Measurements from ENCODE around the gene CEP44. TPM values are rescaled to one million over a fixed set of nuclear protein-coding genes. Genes with fewer than 3 reads are reported as not detected.

Gene CEP44
- total and polyA plus RNA-seq, 4 donors, result 2.2 to 18.7 (median 6.1) TPM

DNA sequence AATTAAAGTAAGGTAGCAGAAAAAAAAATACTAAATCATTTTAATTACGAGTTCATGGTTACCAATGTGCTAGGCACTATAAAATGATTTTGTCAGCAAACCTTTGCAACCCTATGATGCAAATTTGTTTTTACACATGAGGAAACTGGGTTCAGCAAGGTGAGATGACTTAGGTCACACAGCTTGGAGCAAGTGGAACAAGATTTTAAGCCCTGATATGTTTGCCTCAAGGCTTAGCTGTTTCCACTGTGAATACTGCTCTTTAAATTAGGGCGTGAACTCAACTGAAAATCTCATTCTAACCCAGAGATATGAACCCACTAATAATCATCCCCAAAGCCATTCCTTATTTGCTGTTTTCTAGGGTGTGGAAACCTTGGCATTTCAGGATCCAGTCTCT is 86.3 kb downstream of the CEP44 start (continued):
- TF ChIP-seq, protein P1, sequence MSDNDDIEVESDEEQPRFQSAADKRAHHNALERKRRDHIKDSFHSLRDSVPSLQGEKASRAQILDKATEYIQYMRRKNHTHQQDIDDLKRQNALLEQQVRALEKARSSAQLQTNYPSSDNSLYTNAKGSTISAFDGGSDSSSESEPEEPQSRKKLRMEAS (IDR thresholded peaks at IDR 0.05), result no peak
- TF ChIP-seq SP1 (IDR thresholded peaks at IDR 0.05) (no peak), RAD21 (IDR thresholded peaks at IDR 0.05) (no peak)

DNA sequence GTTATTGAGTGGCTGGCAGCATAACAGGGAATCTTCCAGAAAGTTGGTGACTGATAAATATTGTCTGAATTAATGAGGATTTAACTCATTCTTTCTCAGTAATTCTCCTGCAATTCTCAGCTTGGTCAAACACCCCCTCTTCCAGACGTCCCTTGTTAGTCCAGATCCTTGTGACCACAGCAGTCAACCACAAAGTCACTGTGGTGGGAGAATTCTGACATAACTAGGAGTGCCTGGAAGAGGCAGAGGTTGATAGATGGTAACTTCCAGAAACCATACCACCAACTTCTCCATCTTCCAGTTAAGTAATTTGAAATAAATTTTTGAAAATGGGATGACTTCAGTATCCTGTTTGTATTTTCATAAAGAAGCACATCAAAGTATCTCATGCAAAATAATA is 90.1 kb downstream of the CEP44 start:
- H3K4me1 ChIP-seq (ENCODE audit: control insufficient read depth in 4 of 4, insufficient read depth in 4 of 4, low read length in 3 of 4), result no peaks in the 10 kb centered on the region
- no peak for DNase-seq (ENCODE audit: low spot score)
- TF ChIP-seq TAF1 (conservative IDR thresholded peaks at IDR 0.05), result no peak
- no peak for TF ChIP-seq FOXA2 (IDR thresholded peaks at IDR 0.05)
- TF ChIP-seq SP1 (IDR thresholded peaks at IDR 0.05), result no peak
- TF ChIP-seq HNF4G (IDR thresholded peaks at IDR 0.05), result no peak
- TF ChIP-seq RAD21 (IDR thresholded peaks at IDR 0.05), result no peak
- no peak for TF ChIP-seq EGR1 (IDR thresholded peaks at IDR 0.05; ENCODE audit: low read depth in 2 of 2)
- no peak for TF ChIP-seq FOXA1 (IDR thresholded peaks at IDR 0.05)
- TF ChIP-seq, protein P1 (IDR thresholded peaks at IDR 0.05), result no peak
- no peak for TF ChIP-seq HNF4A (conservative IDR thresholded peaks at IDR 0.05)
- TF ChIP-seq YY1 (IDR thresholded peaks at IDR 0.05), result no peak
- TF ChIP-seq, protein P2, sequence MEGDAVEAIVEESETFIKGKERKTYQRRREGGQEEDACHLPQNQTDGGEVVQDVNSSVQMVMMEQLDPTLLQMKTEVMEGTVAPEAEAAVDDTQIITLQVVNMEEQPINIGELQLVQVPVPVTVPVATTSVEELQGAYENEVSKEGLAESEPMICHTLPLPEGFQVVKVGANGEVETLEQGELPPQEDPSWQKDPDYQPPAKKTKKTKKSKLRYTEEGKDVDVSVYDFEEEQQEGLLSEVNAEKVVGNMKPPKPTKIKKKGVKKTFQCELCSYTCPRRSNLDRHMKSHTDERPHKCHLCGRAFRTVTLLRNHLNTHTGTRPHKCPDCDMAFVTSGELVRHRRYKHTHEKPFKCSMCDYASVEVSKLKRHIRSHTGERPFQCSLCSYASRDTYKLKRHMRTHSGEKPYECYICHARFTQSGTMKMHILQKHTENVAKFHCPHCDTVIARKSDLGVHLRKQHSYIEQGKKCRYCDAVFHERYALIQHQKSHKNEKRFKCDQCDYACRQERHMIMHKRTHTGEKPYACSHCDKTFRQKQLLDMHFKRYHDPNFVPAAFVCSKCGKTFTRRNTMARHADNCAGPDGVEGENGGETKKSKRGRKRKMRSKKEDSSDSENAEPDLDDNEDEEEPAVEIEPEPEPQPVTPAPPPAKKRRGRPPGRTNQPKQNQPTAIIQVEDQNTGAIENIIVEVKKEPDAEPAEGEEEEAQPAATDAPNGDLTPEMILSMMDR (IDR thresholded peaks at IDR 0.05; ENCODE audit: low read depth, low read length, missing input control), result no peak
- TF ChIP-seq, protein P3, sequence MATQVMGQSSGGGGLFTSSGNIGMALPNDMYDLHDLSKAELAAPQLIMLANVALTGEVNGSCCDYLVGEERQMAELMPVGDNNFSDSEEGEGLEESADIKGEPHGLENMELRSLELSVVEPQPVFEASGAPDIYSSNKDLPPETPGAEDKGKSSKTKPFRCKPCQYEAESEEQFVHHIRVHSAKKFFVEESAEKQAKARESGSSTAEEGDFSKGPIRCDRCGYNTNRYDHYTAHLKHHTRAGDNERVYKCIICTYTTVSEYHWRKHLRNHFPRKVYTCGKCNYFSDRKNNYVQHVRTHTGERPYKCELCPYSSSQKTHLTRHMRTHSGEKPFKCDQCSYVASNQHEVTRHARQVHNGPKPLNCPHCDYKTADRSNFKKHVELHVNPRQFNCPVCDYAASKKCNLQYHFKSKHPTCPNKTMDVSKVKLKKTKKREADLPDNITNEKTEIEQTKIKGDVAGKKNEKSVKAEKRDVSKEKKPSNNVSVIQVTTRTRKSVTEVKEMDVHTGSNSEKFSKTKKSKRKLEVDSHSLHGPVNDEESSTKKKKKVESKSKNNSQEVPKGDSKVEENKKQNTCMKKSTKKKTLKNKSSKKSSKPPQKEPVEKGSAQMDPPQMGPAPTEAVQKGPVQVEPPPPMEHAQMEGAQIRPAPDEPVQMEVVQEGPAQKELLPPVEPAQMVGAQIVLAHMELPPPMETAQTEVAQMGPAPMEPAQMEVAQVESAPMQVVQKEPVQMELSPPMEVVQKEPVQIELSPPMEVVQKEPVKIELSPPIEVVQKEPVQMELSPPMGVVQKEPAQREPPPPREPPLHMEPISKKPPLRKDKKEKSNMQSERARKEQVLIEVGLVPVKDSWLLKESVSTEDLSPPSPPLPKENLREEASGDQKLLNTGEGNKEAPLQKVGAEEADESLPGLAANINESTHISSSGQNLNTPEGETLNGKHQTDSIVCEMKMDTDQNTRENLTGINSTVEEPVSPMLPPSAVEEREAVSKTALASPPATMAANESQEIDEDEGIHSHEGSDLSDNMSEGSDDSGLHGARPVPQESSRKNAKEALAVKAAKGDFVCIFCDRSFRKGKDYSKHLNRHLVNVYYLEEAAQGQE (IDR thresholded peaks at IDR 0.05), result no peak
- no peak overlapping the region for H3K27ac ChIP-seq (ENCODE audit: low read depth in 1 of 2, low read length in 2 of 2)
- WGBS, result 70% methylated on average over 1 of the region's 1 CpG
- H3K27me3 ChIP-seq (ENCODE audit: control insufficient read depth in 4 of 4, insufficient read depth in 4 of 4, low read length in 3 of 4), result no peaks in the 10 kb centered on the region
- H3K9me3 ChIP-seq (ENCODE audit: control insufficient read depth in 4 of 4, low read length in 3 of 4), result no peaks in the 10 kb centered on the region
- H3K36me3 ChIP-seq (ENCODE audit: control insufficient read depth in 4 of 4, insufficient read depth in 3 of 4, low read depth in 1 of 4, low read length in 3 of 4), result no peaks in the 10 kb centered on the region
- no peak overlapping the region for H3K9ac ChIP-seq (ENCODE audit: low read depth in 1 of 2, low read length in 2 of 2)
- H3K4me3 ChIP-seq (ENCODE audit: low read depth in 1 of 3, low read length in 3 of 3), result no peak overlapping the region

DNA sequence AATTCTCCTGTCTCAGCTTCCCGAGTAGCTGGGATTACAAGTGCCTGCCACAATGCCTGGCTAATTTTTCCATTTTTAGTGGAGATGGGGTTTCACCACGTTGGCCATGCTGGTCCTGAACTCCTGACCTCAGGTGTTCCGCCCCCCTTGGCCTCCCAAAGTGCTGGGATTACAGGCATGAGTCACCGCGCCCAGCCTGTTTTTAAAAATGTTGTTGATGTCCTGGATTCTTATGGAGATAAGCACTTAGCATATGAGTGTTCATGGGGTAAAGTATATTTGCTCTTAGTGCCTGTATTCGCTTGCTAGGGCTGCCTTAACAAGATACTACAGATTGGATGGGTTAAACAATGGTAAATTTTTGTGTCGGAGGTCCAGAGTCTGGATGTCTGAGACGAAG is 91.7 kb downstream of the CEP44 start:
- Histone ChIP-seq H3K4me3 (ENCODE audit: low read depth in 1 of 3, low read length in 3 of 3) (no peak overlapping the region), H3K9me3 (ENCODE audit: control insufficient read depth in 4 of 4, low read length in 3 of 4) (no peaks in the 10 kb centered on the region), H3K9ac (ENCODE audit: low read depth in 1 of 2, low read length in 2 of 2) (no peak overlapping the region), H3K4me1 (ENCODE audit: control insufficient read depth in 4 of 4, insufficient read depth in 4 of 4, low read length in 3 of 4) (no peaks in the 10 kb centered on the region), H3K27me3 (ENCODE audit: control insufficient read depth in 4 of 4, insufficient read depth in 4 of 4, low read length in 3 of 4) (peaks cover 0 to 5% (median 0%) of the 10 kb centered on the region in 4 donors), H3K27ac (ENCODE audit: low read depth in 1 of 2, low read length in 2 of 2) (no peak overlapping the region), H3K36me3 (ENCODE audit: control insufficient read depth in 4 of 4, insufficient read depth in 3 of 4, low read depth in 1 of 4, low read length in 3 of 4) (no peaks in the 10 kb centered on the region)
- no peak for DNase-seq (ENCODE audit: low spot score)
- TF ChIP-seq, protein P1 (IDR thresholded peaks at IDR 0.05), result no peak
- TF ChIP-seq, protein P4, sequence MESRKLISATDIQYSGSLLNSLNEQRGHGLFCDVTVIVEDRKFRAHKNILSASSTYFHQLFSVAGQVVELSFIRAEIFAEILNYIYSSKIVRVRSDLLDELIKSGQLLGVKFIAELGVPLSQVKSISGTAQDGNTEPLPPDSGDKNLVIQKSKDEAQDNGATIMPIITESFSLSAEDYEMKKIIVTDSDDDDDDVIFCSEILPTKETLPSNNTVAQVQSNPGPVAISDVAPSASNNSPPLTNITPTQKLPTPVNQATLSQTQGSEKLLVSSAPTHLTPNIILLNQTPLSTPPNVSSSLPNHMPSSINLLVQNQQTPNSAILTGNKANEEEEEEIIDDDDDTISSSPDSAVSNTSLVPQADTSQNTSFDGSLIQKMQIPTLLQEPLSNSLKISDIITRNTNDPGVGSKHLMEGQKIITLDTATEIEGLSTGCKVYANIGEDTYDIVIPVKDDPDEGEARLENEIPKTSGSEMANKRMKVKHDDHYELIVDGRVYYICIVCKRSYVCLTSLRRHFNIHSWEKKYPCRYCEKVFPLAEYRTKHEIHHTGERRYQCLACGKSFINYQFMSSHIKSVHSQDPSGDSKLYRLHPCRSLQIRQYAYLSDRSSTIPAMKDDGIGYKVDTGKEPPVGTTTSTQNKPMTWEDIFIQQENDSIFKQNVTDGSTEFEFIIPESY (IDR thresholded peaks at IDR 0.05), result no peak
- TF ChIP-seq HNF4G (IDR thresholded peaks at IDR 0.05) (no peak), RAD21 (IDR thresholded peaks at IDR 0.05) (no peak), FOXA1 (IDR thresholded peaks at IDR 0.05) (no peak), NR2F2 (IDR thresholded peaks at IDR 0.05) (no peak), RXRA (IDR thresholded peaks at IDR 0.05) (no peak), GABPA (IDR thresholded peaks at IDR 0.05 in 1 of 2, conservative IDR thresholded peaks at IDR 0.05 in 1 of 2) (no peak)
- 78% methylated on average over 8 of the region's 8 CpGs for WGBS

Data from liver (tissue), 9 donors.